Parathyroid adenoma (tissue), 2 donors: Measurements from ENCODE around the gene SFMBT2.
A peak's percentile ranks its signal among the peaks of the same experiment; 100 is the strongest.

Source experiments
- H2AFZ ChIP-seq: fragments of 300-600 bp; sonication (generic); one replicate; pipeline ENCODE4 v1.7.0; 2017; ENCODE audit warnings: antibody characterized with exemption, mild to moderate bottlenecking
- H3K27ac ChIP-seq: fragments of 300-600 bp; sonication (generic); one replicate; pipeline ENCODE4 v1.7.0; 2017
- H3K27me3 ChIP-seq: fragments of 300-600 bp; sonication (generic); one replicate; pipeline ENCODE4 v1.7.0; 2017; ENCODE audit warnings: low read length; ENCODE audit not compliant: control insufficient read depth, insufficient read depth
- H3K36me3 ChIP-seq: fragments of 300-600 bp; sonication (generic); one replicate; pipeline ENCODE4 v1.7.0; 2017; ENCODE audit warnings: low read length; ENCODE audit not compliant: control insufficient read depth, insufficient read depth
- H3K4me1 ChIP-seq: fragments of 300-600 bp; sonication (generic); one replicate; pipeline ENCODE4 v1.7.0; 2017; ENCODE audit warnings: control low read depth
- H3K4me2 ChIP-seq: fragments of 300-600 bp; sonication (generic); one replicate; pipeline ENCODE4 v1.7.0; 2017; ENCODE audit warnings: low read length
- H3K4me3 ChIP-seq: fragments of 300-600 bp; sonication (generic); one replicate; pipeline ENCODE4 v1.7.0; 2017; ENCODE audit warnings: low read depth, low read length
- H3K79me2 ChIP-seq: fragments of 300-600 bp; sonication (generic); one replicate; pipeline ENCODE4 v1.7.0; 2017; ENCODE audit warnings: control low read depth
- H3K9ac ChIP-seq: fragments of 300-600 bp; sonication (generic); one replicate; pipeline ENCODE4 v1.7.0; 2017; ENCODE audit warnings: mild to moderate bottlenecking
- H3K9me3 ChIP-seq: fragments of 300-600 bp; sonication (generic); one replicate; pipeline ENCODE4 v1.7.0; 2017; ENCODE audit warnings: low read length; ENCODE audit not compliant: control insufficient read depth
- TF ChIP-seq, protein P1 (sequence below): fragments of 300-600 bp; sonication (generic); IDR thresholded peaks from one replicate; pipeline ENCODE4 v1.7.0; 2017; ENCODE audit warnings: antibody characterized with exemption, mild to moderate bottlenecking
- donor health status: primary hyperparathyroidism.

SFMBT2 gene

DNA sequence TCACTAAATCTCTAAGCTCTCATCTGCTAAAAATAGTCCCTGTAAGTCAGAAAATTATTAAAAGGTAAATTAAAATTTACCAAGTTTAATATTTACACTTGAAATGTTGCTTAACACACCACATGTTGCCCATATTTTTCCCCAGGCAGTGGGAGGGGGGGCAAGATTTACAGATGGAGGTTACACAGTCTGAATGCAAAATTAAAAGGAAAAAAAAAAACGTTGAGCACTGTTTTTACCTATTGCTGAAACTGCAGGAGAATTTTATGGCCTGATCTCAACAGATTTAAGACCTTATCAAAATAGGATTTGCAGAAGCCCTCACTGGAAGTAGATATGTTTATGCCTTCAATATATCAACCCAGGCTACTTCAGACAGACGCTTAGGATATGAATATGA lies 133.4 kb downstream of the SFMBT2 start:
- no peak overlapping the region for H3K4me2 ChIP-seq
- no peaks in the 10 kb centered on the region for H3K36me3 ChIP-seq
- H2AFZ ChIP-seq, result no peak overlapping the region
- TF ChIP-seq, protein P1, sequence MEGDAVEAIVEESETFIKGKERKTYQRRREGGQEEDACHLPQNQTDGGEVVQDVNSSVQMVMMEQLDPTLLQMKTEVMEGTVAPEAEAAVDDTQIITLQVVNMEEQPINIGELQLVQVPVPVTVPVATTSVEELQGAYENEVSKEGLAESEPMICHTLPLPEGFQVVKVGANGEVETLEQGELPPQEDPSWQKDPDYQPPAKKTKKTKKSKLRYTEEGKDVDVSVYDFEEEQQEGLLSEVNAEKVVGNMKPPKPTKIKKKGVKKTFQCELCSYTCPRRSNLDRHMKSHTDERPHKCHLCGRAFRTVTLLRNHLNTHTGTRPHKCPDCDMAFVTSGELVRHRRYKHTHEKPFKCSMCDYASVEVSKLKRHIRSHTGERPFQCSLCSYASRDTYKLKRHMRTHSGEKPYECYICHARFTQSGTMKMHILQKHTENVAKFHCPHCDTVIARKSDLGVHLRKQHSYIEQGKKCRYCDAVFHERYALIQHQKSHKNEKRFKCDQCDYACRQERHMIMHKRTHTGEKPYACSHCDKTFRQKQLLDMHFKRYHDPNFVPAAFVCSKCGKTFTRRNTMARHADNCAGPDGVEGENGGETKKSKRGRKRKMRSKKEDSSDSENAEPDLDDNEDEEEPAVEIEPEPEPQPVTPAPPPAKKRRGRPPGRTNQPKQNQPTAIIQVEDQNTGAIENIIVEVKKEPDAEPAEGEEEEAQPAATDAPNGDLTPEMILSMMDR, result no peak
- H3K4me1 ChIP-seq, result no peaks in the 10 kb centered on the region
- peaks cover 3% of the 10 kb centered on the region for H3K79me2 ChIP-seq
- no peak overlapping the region for H3K27ac ChIP-seq
- no peaks in the 10 kb centered on the region for H3K9me3 ChIP-seq
- no peak overlapping the region for H3K9ac ChIP-seq
- no peaks in the 10 kb centered on the region for H3K27me3 ChIP-seq
- H3K4me3 ChIP-seq, result no peak overlapping the region

DNA sequence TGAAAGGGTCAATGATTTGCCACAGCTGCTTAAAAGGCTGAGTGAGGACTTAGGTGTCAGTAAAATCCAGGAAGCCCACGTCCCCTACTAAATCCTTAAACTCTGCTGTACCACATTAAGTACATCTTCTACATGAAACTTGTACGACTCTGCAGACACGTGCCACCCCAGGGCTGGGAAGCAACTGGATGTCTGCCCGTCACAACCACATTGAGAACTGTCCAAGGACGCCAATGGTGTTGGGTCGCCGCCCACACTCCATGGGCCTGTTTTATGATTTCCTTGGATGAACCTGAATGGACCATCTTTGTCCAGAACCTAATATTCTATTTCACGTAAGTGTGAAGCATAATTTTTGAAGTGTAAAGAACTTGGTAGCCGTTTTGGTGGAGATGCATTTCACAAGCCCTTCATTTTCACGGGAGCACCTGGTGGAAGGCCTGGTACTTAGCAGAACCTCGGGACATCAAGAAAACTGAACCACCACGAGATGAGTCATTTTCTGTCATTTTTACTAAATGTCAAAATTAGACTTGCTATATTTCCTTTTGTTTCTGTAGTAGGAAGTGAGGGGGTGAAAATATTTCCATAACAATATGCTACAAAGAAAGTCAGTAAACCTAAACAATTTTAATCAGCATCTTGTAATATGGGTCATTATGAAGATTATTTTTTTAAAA lies 134.9 kb downstream of the SFMBT2 start:
- Histone ChIP-seq H3K4me1 (no peaks in the 10 kb centered on the region), H3K36me3 (no peaks in the 10 kb centered on the region), H3K9ac (no peak overlapping the region), H3K9me3 (no peaks in the 10 kb centered on the region), H3K4me3 (no peak overlapping the region), H2AFZ (no peak overlapping the region), H3K4me2 (no peak overlapping the region), H3K27ac (no peak overlapping the region), H3K79me2 (peaks cover 3% of the 10 kb centered on the region), H3K27me3 (no peaks in the 10 kb centered on the region)
- TF ChIP-seq, protein P1, result no peak

DNA sequence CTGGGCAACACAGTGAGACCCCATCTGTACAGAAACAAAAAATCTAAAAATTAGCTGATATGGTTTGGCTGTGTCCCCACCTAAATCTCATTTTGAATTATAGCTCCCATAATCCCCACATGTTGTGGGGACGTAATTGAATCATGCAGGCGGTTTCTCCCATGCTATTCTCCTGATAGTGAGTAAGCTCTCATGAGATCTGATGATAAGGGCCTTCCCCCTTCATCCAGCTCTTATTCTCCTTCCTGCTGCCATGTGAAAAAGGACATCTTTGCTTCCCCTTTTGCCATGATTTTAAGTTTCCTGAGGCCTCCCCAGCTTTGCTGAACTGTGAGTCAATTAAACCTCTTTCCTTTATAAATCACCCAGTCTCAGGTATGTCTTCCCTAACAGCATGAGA lies 136.5 kb downstream of the SFMBT2 start:
- no peaks in the 10 kb centered on the region for H3K36me3 ChIP-seq
- H3K27me3 ChIP-seq, result no peaks in the 10 kb centered on the region
- no peak overlapping the region for H3K4me2 ChIP-seq
- TF ChIP-seq, protein P1, result no peak
- no peak overlapping the region for H3K27ac ChIP-seq
- peaks cover 10% of the 10 kb centered on the region for H3K4me1 ChIP-seq
- H2AFZ ChIP-seq, result no peak overlapping the region
- H3K4me3 ChIP-seq, result no peak overlapping the region
- no peaks in the 10 kb centered on the region for H3K9me3 ChIP-seq
- peaks cover 3% of the 10 kb centered on the region for H3K79me2 ChIP-seq
- no peak overlapping the region for H3K9ac ChIP-seq

DNA sequence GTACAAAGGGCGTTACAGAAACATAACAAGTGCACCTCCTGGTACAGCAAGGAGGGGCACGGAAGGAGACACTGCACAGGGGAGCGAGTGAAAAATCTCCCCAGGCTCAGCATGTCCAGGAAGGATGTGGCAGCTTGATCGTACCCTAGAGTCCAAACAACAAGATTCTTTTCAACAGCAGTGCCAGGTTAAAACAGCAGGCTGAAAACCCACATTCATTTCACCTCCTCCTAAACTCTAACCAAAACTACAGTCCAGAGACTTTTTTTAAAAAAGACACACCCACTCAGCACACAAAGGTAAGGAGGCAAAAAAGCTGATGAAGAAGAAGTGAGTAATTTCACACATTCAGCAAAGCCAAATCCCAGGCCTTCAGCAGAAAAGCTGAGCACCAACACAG lies 138.8 kb downstream of the SFMBT2 start:
- peaks cover 10% of the 10 kb centered on the region for H3K4me1 ChIP-seq
- H2AFZ ChIP-seq, result no peak overlapping the region
- no peaks in the 10 kb centered on the region for H3K9me3 ChIP-seq
- no peak overlapping the region for H3K4me3 ChIP-seq
- H3K79me2 ChIP-seq, result peaks cover 3% of the 10 kb centered on the region
- TF ChIP-seq, protein P1, result no peak
- H3K4me2 ChIP-seq, result no peak overlapping the region
- H3K9ac ChIP-seq, result no peak overlapping the region
- no peak overlapping the region for H3K27ac ChIP-seq
- H3K27me3 ChIP-seq, result no peaks in the 10 kb centered on the region
- H3K36me3 ChIP-seq, result no peaks in the 10 kb centered on the region

DNA sequence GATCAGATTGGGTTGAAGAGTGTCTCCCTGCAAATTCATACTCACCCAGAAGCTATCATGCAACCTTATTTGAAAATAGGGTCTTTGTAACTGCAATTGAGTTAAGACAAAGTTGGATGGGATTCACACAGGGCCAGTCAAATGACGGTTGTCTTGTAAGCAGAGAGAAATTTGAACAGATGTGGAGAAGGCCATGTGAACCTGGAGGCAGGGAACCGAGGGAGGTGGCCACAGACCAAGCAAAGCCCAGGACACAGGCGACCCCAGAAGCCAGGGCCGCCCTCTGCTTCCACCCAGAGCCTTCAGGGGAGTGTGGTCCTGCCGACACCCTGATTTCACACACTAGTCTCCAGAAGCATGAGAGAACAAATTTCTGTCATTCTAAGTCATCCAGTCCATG lies 140.8 kb downstream of the SFMBT2 start:
- H3K79me2 ChIP-seq, result peaks cover 3% of the 10 kb centered on the region
- peaks cover 10% of the 10 kb centered on the region for H3K4me1 ChIP-seq
- H3K27ac ChIP-seq, result peak overlapping the region; percentile 36
- no peak overlapping the region for H3K9ac ChIP-seq
- H3K9me3 ChIP-seq, result no peaks in the 10 kb centered on the region
- TF ChIP-seq, protein P1, result no peak
- no peak overlapping the region for H2AFZ ChIP-seq
- peak overlapping the region; percentile 46 for H3K4me2 ChIP-seq
- H3K4me3 ChIP-seq, result peak overlapping the region; percentile 33
- H3K36me3 ChIP-seq, result no peaks in the 10 kb centered on the region
- no peaks in the 10 kb centered on the region for H3K27me3 ChIP-seq
